HG02571 (cell line): Measurements from ENCODE around the gene SAXO2.
"Not testable (repeated sequence)": the region's sequence is repeated elsewhere in the genome, so short reads cannot be mapped to it uniquely, and the experiment has no call there.

Experiments used
- ATAC-seq: cut with Tn5 transposase; IDR thresholded peaks from one replicate; pipeline ENCODE4 v1.9.1; 2021; ENCODE audit warnings: mild to moderate bottlenecking, moderate library complexity; ENCODE audit not compliant: unreplicated experiment

SAXO2 gene

DNA sequence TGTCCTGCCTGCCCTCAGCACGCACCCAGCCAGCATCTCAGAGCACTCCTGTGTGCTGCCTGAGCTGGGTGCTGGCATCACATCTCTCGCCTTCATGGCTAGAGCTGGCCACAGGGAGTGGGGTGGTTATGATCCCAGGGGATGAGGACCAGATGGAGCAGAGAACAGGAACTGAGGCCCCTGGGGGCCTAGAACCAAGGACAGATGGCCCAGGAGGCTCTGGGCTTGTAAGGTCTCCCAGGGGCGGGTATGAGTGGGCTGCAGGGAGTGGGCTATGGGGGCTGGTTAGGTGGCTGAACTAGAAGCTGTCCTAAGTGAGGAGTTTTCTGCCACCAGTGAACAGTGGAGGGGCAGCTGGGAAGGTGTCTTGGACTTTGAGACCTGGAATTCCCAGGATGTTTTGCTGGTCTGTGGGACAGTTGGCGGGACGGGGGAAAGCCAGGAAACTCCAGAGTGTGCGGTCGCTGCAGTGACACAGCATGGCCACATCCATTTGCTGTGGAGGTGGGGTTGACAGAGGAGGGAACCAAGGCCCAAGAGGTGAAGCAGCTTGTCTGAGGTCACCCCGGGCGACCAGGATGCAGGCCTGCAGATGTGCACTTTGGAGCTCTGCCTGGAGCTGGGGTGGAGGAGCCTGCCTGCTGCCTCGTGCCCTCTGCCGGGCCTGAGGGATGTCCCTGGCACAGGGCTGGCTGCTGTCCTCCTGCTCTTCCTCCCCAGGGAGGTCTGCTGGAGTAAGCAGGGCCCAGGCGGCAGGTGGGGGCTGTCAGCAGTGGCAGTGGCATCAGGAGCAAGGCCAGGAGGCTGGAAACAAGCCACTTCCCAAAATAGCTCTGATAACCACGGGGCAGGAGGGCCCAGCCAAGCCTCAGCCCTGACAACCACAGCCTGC is 70.3 kb downstream of the SAXO2 start:
- not testable (repeated sequence) for ATAC-seq

DNA sequence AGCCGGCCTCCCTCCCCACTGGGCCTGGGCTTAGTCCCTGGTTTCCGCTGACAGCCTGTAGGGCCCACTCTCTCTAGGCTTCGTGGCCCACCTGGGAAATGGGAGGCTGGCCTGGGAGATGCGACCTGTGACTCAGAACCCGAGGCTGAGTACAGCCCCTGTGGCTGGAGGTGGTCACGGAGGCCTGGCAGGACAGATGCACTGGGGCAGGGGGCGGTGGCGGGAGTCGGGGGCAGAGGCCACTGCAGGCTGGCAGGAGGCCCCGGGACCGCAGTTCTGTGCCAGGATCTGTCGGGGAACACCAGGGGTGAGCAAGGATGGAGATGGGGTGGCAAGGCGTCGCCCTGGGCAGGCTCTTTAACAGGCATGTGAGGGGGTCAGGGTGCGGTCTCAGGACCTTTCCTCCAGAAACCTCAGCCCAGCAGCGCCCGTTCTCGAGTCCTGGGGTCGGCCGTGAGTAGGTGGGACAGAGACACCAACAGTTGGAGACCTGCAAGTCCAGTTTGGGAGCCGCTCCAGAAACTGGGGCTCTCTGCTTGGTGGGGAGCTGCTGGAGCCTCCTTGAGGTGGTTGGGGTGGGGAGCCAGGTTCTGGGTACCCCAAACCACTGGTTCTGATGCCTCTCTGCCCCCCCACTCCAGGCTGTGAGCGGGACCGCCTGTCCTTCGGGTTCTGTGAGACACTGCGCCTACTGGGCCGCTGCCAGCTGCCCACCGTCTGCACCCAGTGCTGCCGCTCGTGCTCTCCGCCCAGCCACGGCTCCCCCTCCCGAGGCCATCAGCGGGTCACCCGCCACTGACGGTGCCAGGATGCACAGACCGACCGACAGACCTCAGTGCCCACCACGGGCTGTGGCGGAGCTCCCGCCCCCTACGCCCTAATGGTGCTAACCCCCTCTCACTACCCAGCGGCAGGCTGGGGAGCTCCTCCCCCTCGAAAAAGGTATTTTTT is 71.3 kb downstream of the SAXO2 start:
- not testable (repeated sequence) for ATAC-seq
